Coronary artery (tissue), 2 donors: ENCODE data around the gene FAM53A.

Experiments used
- DNase-seq: peaks from one replicate; pipeline ENCODE4 v3.0.0-alpha.2; 2017; ENCODE audit warnings: low spot score
- H3K27ac ChIP-seq, 2 donors: fragments of 200-600 bp; sonication (generic); one replicate each; pipeline ENCODE4 v1.5.1; 2016 to 2019
- H3K4me3 ChIP-seq: fragments of 200-600 bp; sonication (generic); 2 replicates; pipeline ENCODE4 v1.5.1; 2016; ENCODE audit warnings: mild to moderate bottlenecking, moderate library complexity
- TF ChIP-seq, protein P1 (sequence below): fragments of 200-600 bp; sonication (generic); IDR thresholded peaks from one replicate; pipeline ENCODE4 v1.5.1; 2019; ENCODE audit warnings: antibody characterized with exemption

Gene FAM53A

DNA sequence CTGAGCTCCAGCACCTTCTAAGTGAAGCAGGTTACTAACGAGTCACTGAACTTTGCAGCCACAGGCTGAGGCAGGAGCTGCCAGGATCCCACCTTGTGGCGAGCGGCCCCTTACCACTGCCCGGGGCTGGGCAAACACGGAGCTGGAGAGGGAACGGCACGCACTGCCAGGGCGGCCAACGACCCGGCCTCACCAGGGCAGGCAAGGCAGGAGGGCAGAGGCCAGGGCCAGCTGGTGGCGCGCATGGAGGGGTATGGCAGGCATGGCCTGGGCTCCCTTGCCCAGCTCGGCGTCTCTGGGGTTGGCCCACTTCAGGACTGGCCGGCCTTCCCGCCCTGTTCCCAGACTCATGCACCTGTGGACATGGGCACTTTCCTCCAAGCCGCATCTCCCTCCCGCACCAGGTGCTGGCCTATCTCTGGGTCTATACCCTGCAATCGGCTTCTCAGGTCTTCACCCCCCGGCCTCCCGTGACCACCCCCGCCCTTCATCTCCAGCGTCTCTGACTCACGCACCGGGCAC, 64.9 kb downstream of the FAM53A start:
- Histone ChIP-seq H3K4me3 (no peak overlapping the region), H3K27ac (no peak overlapping the region)
- TF ChIP-seq, protein P1, sequence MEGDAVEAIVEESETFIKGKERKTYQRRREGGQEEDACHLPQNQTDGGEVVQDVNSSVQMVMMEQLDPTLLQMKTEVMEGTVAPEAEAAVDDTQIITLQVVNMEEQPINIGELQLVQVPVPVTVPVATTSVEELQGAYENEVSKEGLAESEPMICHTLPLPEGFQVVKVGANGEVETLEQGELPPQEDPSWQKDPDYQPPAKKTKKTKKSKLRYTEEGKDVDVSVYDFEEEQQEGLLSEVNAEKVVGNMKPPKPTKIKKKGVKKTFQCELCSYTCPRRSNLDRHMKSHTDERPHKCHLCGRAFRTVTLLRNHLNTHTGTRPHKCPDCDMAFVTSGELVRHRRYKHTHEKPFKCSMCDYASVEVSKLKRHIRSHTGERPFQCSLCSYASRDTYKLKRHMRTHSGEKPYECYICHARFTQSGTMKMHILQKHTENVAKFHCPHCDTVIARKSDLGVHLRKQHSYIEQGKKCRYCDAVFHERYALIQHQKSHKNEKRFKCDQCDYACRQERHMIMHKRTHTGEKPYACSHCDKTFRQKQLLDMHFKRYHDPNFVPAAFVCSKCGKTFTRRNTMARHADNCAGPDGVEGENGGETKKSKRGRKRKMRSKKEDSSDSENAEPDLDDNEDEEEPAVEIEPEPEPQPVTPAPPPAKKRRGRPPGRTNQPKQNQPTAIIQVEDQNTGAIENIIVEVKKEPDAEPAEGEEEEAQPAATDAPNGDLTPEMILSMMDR, result no peak
- DNase-seq, result no peak

DNA sequence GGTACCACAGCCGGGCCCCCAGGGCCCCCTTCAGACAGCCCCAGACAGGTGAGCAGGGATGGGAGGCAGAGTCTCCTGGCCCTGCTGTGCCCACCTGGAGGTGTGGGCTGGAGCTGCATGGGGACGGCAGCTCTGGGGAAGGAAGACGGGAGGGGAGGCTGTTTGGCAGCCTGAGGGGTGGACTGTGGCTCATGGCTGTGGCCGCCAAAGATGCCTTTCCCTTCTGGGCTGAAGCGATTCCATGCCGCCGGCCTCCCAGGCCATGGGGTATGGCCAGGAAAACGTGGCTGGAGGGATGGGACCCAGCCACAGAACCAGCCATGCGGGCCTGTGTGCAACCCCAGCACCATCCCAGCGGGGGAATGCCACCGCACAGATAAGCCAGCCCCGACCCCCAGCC, 65.7 kb downstream of the FAM53A start:
- H3K27ac ChIP-seq, result no peak overlapping the region
- TF ChIP-seq, protein P1, result no peak
- H3K4me3 ChIP-seq, result no peak overlapping the region
- no peak for DNase-seq

DNA sequence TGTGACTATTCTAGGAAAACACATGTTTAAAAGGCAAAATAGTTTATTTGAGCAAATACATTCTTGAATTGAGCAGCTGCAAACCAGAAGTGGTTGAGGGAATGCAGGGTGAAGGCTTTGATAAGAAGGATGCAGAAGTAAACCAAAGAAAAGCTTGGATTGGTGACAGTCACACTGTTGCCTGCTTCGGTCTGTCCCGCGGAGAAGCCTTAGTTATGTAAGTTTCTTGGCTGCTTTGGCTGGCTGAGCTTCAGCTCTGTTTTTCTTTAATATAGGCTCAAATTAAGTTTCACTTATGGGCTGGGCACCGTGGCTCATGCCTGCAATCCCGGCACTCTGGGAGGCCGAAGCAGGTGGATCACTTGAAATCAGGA, 67.6 kb downstream of the FAM53A start:
- no peak for DNase-seq
- TF ChIP-seq, protein P1, result no peak

GRCh38 chr4:1615786-1616556, 68.1 kb downstream of the FAM53A start:
- DNase-seq, result no peak
- no peak overlapping the region for H3K4me3 ChIP-seq
- TF ChIP-seq, protein P1, result no peak
- H3K27ac ChIP-seq, result no peak overlapping the region

More for the DNA sequence above, 67.6 kb downstream of the FAM53A start:
- Histone ChIP-seq H3K4me3 (no peak overlapping the region), H3K27ac (no peak overlapping the region)

GRCh38 chr4:1614854-1615595, 69.1 kb downstream of the FAM53A start:
- DNase-seq, result no peak
- TF ChIP-seq, protein P1, result no peak
- H3K27ac ChIP-seq, result no peak overlapping the region
- no peak overlapping the region for H3K4me3 ChIP-seq

DNA sequence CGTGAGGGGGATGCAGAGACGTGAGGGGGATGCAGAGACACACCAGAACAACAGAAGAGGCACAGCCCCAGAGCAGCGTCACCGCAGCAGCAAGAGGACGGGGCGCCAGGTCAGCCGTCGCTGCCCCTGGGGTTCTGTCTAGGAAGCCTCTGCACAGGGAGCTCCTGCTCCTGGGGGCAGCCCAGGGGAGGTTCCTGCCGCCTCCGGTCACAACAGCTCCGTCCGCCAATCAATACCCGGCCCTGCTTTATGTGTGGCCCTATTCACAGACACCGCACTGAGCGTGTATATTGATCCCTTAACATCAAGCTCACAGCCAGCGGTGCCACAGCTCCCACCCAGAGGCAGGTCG, 69.6 kb downstream of the FAM53A start:
- Histone ChIP-seq H3K4me3 (no peak overlapping the region), H3K27ac (no peak overlapping the region)
- TF ChIP-seq, protein P1, result no peak
- DNase-seq, result no peak
